GM18502 (cell line): ENCODE results near the gene PDE4B.

Experiments used
- ATAC-seq: cut with Tn5 transposase; IDR thresholded peaks from one replicate; pipeline ENCODE4 v1.9.1; 2021; ENCODE audit warnings: mild to moderate bottlenecking; ENCODE audit not compliant: unreplicated experiment, poor library complexity

Gene PDE4B

DNA sequence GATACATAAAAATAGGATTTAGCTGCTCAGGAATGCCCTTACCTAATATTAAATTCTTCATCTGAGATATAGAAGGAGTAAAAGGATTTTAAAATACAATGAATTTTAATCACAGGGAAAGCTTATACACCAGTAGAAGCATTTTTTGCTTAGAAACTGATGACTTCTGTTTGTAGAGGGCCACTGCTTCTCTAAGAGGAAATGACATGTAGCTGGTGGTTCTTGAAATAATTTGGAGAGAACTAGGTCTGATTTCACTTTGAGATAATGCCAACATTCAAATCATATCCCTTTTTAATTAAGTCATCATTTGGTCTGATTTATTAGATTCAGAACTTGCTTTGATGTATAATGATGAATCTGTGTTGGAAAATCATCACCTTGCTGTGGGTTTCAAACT lies 574.7 kb downstream of the PDE4B start:
- no peak for ATAC-seq

- no peak for ATAC-seq
Observed at GRCh38 chr1:66368261-66368660, 575.6 kb downstream of the PDE4B start.

DNA sequence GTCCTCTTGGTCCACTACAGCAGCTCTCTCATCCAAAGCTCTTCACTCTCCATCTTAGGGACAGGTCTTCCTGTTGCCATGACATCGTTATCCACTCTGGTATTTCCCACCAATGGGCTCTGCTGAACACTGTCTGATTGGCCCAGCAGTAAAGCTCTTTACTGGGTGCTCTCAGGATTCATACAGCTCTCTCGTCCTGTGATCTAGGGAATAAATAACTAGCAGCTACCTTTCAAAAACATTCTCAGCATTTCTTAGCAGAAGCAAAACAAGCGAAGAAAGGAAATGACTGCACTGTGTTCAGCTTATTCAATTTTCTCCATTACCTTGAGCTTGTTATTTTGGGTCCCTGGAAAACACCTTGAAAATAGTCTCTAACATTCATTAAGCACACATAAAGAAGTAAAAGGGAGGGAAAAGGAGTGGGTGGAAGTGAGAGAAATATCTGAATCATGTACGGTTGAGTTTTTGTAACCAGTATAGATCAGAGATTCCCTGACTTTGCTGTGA lies 577.8 kb downstream of the PDE4B start:
- no peak for ATAC-seq

DNA sequence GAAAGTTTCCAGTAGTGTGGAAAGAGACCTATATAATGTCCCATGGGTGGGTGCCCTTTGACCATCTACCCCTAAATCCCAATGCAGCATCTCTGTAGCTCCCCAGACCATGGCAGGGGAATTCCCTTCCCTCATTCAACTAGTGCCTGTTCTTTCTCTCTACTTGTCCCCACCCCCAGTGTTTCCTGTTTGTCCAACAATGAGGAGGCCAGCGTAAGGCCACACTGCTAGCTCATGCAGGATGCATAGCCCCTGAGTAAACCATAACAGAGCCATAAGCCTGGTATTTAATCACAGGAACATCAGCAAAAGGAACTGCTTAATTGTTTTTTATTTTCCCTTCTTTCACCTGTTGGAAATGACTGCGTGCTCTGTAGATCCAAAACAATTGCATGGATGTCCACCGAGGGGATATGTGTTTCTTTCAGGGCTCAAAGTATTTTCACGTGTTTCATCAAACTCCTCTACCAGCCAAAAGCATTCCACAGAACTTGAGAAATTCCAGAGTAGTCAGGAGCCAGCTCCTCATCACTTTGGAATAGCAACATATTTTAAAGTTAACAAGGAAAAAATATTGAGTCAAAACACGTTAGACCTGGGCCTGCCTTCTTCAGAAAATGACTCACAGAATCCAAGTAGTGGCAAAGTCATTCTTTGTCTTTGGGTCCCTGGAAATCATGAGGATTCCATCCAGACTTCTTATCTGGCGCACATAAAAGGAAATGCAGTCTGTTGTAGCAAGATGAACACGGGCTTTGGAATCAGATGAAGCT lies 578.7 kb downstream of the PDE4B start:
- peak; percentile 23 for ATAC-seq

DNA sequence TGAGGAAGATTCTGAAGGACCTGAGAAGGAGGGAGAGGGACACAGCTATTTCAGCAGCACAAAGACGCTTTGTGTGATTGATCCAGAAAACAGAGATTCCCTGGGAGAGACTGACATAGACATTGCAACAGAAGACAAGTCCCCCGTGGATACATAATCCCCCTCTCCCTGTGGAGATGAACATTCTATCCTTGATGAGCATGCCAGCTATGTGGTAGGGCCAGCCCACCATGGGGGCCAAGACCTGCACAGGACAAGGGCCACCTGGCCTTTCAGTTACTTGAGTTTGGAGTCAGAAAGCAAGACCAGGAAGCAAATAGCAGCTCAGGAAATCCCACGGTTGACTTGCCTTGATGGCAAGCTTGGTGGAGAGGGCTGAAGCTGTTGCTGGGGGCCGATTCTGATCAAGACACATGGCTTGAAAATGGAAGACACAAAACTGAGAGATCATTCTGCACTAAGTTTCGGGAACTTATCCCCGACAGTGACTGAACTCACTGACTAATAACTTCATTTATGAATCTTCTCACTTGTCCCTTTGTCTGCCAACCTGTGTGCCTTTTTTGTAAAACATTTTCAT lies 579.9 kb downstream of the PDE4B start:
- ATAC-seq: peak; percentile 22

DNA sequence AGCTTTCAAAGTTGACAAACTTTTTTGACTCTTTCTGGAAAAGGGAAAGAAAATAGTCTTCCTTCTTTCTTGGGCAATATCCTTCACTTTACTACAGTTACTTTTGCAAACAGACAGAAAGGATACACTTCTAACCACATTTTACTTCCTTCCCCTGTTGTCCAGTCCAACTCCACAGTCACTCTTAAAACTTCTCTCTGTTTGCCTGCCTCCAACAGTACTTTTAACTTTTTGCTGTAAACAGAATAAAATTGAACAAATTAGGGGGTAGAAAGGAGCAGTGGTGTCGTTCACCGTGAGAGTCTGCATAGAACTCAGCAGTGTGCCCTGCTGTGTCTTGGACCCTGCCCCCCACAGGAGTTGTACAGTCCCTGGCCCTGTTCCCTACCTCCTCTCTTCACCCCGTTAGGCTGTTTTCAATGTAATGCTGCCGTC lies 580.5 kb downstream of the PDE4B start:
- ATAC-seq: no peak

GRCh38 chr1:66374148-66374547 lies 581.5 kb downstream of the PDE4B start:
- peak; percentile 53 for ATAC-seq

GRCh38 chr1:66374561-66375111 lies 581.9 kb downstream of the PDE4B start:
- peak; percentile 58 for ATAC-seq

GRCh38 chr1:66375125-66375524 lies 582.4 kb downstream of the PDE4B start:
- ATAC-seq: no peak

DNA sequence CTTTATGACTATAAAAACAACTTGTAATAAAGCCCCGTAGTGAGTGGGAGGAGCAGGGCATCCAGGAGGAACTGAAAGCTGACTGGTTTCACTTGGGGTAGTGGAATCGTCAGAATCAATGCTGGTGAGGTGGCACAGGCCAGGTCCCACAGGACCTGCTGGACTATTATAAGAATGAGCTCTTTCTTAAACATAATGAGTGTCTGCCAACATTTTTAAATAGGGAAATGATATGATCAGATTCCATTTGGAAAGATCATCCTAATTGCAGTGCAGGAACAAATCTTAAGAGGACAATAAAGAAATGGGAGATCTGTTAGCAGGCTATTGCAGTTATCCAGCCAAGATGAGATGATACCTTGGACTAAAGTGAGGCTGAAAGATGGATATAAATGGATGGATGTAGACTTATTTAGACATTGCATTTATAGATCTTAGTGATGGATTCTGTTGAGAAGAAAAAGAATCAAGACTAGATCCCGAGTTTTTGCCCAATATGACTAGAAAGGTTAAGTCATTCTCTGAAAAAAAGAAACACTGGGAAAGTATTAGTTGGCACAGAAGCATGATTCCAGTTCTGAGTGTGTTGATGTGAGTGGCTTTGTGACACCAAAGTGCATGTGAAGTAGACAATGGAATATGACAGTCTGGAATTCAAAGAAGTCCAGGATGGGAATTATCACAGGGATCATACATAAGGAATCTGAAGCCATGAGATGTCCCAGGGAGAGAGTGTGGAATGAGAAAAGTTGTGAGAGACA lies 587.9 kb downstream of the PDE4B start:
- peak; percentile 98 for ATAC-seq

GRCh38 chr1:66381621-66382275 lies 589.1 kb downstream of the PDE4B start:
- no peak for ATAC-seq

GRCh38 chr1:66383168-66383567 lies 590.5 kb downstream of the PDE4B start:
- no peak for ATAC-seq

DNA sequence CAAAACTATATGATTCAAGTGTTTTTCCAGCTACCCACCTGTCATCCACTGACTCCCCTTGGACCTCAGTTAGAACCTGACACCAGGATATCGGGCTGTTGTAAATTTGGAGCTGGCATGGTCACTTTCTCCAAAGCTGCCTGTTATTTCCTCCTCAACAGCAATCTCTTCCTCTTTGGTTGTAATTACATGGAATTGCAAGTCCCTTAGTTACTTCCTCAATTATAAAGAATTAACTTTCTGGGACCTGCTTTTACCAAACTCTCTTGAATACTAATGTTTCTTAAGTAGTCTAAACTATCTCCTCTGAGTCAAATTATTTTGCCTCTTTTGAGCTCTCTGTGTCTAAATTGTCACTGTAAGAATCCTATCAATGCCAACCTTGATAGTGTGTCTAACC lies 590.9 kb downstream of the PDE4B start:
- no peak for ATAC-seq

- no peak for ATAC-seq
Observed at GRCh38 chr1:66384258-66384921, 591.7 kb downstream of the PDE4B start.

GRCh38 chr1:66386712-66387111 lies 594.0 kb downstream of the PDE4B start:
- no peak for ATAC-seq

DNA sequence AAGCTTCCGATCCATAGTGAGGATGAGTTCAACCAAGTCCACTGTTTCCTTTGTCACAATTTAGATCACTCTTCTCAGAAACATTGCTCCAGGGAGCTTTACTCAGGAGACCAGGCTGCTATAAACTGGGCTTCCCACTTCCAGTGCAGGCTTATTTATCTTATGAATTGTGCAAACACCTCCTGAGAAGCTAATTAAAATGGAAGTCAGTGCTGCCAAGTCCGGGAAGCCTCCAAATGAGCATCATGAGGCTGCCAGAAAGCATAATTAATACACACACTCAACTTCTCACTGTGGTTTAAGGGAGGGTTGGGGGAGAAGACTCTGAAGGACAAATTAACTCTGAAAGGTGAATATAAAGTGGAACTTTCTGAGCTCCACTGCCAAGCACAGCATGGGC lies 596.2 kb downstream of the PDE4B start:
- no peak for ATAC-seq

DNA sequence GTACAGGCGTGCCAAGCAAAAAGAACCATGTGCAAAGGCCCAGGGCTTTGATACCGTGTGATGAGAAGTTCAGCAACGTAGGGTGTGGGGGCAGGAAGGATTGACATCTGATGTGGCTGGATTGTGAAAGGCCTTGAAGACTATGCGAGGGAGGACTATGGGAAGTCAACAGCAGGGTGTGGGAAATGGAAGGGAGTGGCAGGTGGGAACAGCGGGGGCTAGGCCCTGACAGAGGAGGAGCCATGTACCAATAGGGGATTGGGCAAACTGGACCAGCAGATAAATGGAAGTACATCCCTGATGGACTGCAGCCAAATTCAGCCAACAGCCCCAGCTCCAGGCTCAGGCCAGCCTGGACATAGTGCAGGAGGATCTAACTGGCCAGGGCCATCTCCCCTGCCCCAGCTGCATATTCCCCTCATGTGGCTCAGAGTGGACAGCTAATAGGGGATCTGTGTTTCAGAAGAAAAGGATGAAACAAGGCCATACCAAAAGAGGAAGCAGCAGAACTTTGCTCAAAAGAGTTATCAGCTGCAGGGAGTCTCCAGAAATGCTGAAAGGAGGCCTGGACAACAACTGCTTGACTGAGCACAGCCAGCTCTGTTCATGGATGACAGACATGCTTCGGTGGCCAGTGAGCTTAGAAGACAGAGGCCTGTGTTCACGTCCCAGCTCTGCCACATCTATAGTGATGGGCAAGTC lies 601.0 kb downstream of the PDE4B start:
- no peak for ATAC-seq

DNA sequence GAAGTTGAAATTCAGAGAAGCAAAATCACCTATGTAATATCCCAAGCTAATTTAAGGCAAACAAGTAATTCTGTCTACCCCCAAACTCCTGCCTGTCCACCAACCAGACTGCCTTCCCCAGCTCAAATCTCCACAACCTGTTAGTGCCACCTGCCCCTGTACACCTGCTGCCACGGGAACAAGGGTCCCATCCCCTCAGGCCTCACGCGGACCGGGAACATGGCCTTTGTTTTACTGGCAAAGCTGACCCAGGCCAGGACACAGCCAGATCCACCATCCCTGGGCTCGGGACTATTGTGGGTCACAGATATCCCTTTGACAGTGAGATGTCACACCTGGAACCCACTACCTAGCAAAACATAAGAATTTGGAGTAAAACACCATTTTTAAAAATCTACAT lies 601.9 kb downstream of the PDE4B start:
- no peak for ATAC-seq
